Keratinocyte (primary cell): Measurements from ENCODE around the gene PSMB11. TPM values are rescaled to one million over a fixed set of nuclear protein-coding genes. Genes with fewer than 3 reads are reported as not detected.

ENCODE experiments used
- DNase-seq: peaks from one replicate; pipeline ENCODE4 v3.0.0-alpha.2; 2011; ENCODE audit warnings: low read depth, missing footprints, low spot score
- FAIRE-seq: peaks from 2 replicates; lab custom pipeline; 2011; peaks lifted over from hg19 to GRCh38; lab: Jason Lieb, UNC
- H2AFZ ChIP-seq: 2 replicates; pipeline ENCODE4 v1.6.0; 2012; ENCODE audit warnings: low read length, control low read depth, inconsistent platforms; ENCODE audit not compliant: control insufficient read depth
- H3K27ac ChIP-seq: 2 replicates; pipeline ENCODE4 v1.5.1; 2011; ENCODE audit warnings: low read length; ENCODE audit not compliant: control insufficient read depth, insufficient read depth
- H3K27me3 ChIP-seq: 3 replicates; pipeline ENCODE4 v1.6.0; 2011; ENCODE audit warnings: low read length; ENCODE audit not compliant: control insufficient read depth, insufficient read depth; ENCODE audit errors: extremely low read depth
- H3K36me3 ChIP-seq, 2 experiments: 2 replicates in 1 of 2; 3 replicates in 1 of 2; pipeline ENCODE4 v1.5.1; 2011; ENCODE audit warnings: low read length in 2 of 2, mild to moderate bottlenecking in 1 of 2; ENCODE audit not compliant: control insufficient read depth in 2 of 2, insufficient read depth in 2 of 2; ENCODE audit errors: extremely low read depth in 1 of 2
- H3K4me1 ChIP-seq: 3 replicates; pipeline ENCODE4 v1.5.1; 2011; ENCODE audit warnings: low read length; ENCODE audit not compliant: control insufficient read depth, insufficient read depth; ENCODE audit errors: extremely low read depth
- H3K4me2 ChIP-seq: 3 replicates; pipeline ENCODE4 v1.6.0; 2011; ENCODE audit warnings: low read depth, low read length; ENCODE audit not compliant: control insufficient read depth, insufficient read depth; ENCODE audit errors: extremely low read depth
- H3K4me3 ChIP-seq, 3 experiments: fragments of 200-600 bp in 1 of 3; sonication (generic) in 1 of 3; 2 replicates in 2 of 3; 3 replicates in 1 of 3; pipeline ENCODE4 v1.5.1; 2011 to 2016; ENCODE audit warnings: low read length in 3 of 3, mild to moderate bottlenecking in 3 of 3, control low read depth in 2 of 3, inconsistent platforms in 1 of 3, low read depth in 1 of 3, mixed read lengths in 1 of 3, mixed run types in 1 of 3, moderate library complexity in 1 of 3; ENCODE audit not compliant: control insufficient read depth in 2 of 3, insufficient read depth in 2 of 3; ENCODE audit errors: extremely low read depth in 1 of 3
- H3K79me2 ChIP-seq: 2 replicates; pipeline ENCODE4 v1.6.0; 2012; ENCODE audit warnings: low read length; ENCODE audit not compliant: control insufficient read depth, insufficient read depth
- H3K9ac ChIP-seq: 3 replicates; pipeline ENCODE4 v1.6.0; 2011; ENCODE audit warnings: low read length; ENCODE audit not compliant: control insufficient read depth, insufficient read depth; ENCODE audit errors: extremely low read depth
- H3K9me1 ChIP-seq: 3 replicates; pipeline ENCODE4 v1.6.0; 2011; ENCODE audit warnings: low read length; ENCODE audit not compliant: control insufficient read depth, insufficient read depth; ENCODE audit errors: extremely low read depth
- H3K9me3 ChIP-seq: 2 replicates; pipeline ENCODE4 v1.5.1; 2012; ENCODE audit warnings: low read depth, low read length; ENCODE audit not compliant: control insufficient read depth
- H4K20me1 ChIP-seq: 3 replicates; pipeline ENCODE4 v1.6.0; 2011; ENCODE audit warnings: low read length; ENCODE audit not compliant: control insufficient read depth, insufficient read depth; ENCODE audit errors: extremely low read depth
- CTCF ChIP-seq, 3 experiments: IDR thresholded peaks in 1 of 3; conservative IDR thresholded peaks in 1 of 3; optimal IDR thresholded peaks in 1 of 3; 2 replicates in 2 of 3; 3 replicates in 1 of 3; pipeline versions ENCODE3 to v1.5.1; 2011; ENCODE audit warnings: low read length in 3 of 3, mild to moderate bottlenecking in 3 of 3, moderate library complexity in 2 of 3, control low read depth in 1 of 3, inconsistent platforms in 1 of 3; ENCODE audit not compliant: insufficient read depth in 2 of 3; ENCODE audit errors: extremely low read depth in 1 of 3
- EZH2 ChIP-seq: IDR thresholded peaks from one replicate; pipeline ENCODE4 v1.6.1; 2012; ENCODE audit warnings: inconsistent platforms, mild to moderate bottlenecking, low read length, moderate library complexity
- dilution Hi-C: fragments of 300-500 bp; cut with MboI; formaldehyde crosslinking; loops from one replicate; pipeline ENCODE4 v1.7.0; 2020; ENCODE audit warnings: low sequenced_read_pairs; ENCODE audit not compliant: extremely low pct_ligation_motif_present
- polyA plus RNA-seq, 5 experiments: library from polyadenylated mRNA; depleted of rRNA in 3 of 5; stranded (reverse) in 3 of 5; stranded (forward) in 1 of 5; unstranded in 1 of 5; fragments of >200 nt; gene quantifications; 1 replicate in 1 of 5; 2 replicates in 3 of 5; 3 replicates in 1 of 5; pipeline versions ENCODE4 v1.2.1 to v1.2.3, GENCODE V29; 2011 to 2012; ENCODE audit warnings: missing spikeins in 2 of 5, low read depth in 1 of 5, low replicate concordance in 1 of 5

PSMB11 gene
- polyA plus RNA-seq, 1 donor (not counting 4 experiments of a cell fraction or from before 2014, with no cell fraction given): not detected

GRCh38 chr14:23058654-23059504 is 16.9 kb downstream of the PSMB11 start:
- H2AFZ ChIP-seq: no peak overlapping the region
- no peak for DNase-seq
- no peaks in the 10 kb centered on the region for H4K20me1 ChIP-seq
- no peaks in the 10 kb centered on the region for H3K27me3 ChIP-seq
- H3K36me3 ChIP-seq: peaks cover 32 to 37% of the 10 kb centered on the region in 2 experiments
- H3K4me1 ChIP-seq: peaks cover 30% of the 10 kb centered on the region
- H3K27ac ChIP-seq: no peak overlapping the region
- no peak overlapping the region for H3K4me3 ChIP-seq
- no peak overlapping the region for H3K4me2 ChIP-seq
- dilution Hi-C loops: no loop called here
- TF ChIP-seq EZH2 (no peak), CTCF (optimal IDR thresholded peaks at IDR 0.05 in 1 of 3, IDR thresholded peaks at IDR 0.05 in 1 of 3, conservative IDR thresholded peaks at IDR 0.05 in 1 of 3; ENCODE audit: extremely low read depth in 1 of 3, insufficient read depth in 2 of 3, low read length in 3 of 3) (no peak)
- H3K79me2 ChIP-seq: peaks cover 5% of the 10 kb centered on the region
- no peak for FAIRE-seq
- H3K9me3 ChIP-seq: no peaks in the 10 kb centered on the region
- H3K9ac ChIP-seq: no peak overlapping the region
- no peaks in the 10 kb centered on the region for H3K9me1 ChIP-seq

GRCh38 chr14:23060536-23061260 is 18.7 kb downstream of the PSMB11 start:
- no peak for FAIRE-seq
- Histone ChIP-seq H3K9ac (no peak overlapping the region), H3K27me3 (no peaks in the 10 kb centered on the region), H3K9me1 (no peaks in the 10 kb centered on the region), H3K4me1 (peaks cover 30% of the 10 kb centered on the region), H3K36me3 (peaks cover 40 to 50% of the 10 kb centered on the region in 2 experiments), H3K9me3 (no peaks in the 10 kb centered on the region), H3K4me3 (no peak overlapping the region), H3K79me2 (peaks cover 9% of the 10 kb centered on the region), H2AFZ (no peak overlapping the region), H4K20me1 (no peaks in the 10 kb centered on the region), H3K27ac (no peak overlapping the region), H3K4me2 (no peak overlapping the region)
- no peak for DNase-seq
- TF ChIP-seq CTCF (optimal IDR thresholded peaks at IDR 0.05 in 1 of 3, IDR thresholded peaks at IDR 0.05 in 1 of 3, conservative IDR thresholded peaks at IDR 0.05 in 1 of 3; ENCODE audit: extremely low read depth in 1 of 3, insufficient read depth in 2 of 3, low read length in 3 of 3) (no peak), EZH2 (no peak)
- dilution Hi-C loops: no loop called here
